PC-3 (cell line): ENCODE results near the gene RGS7.
"Not testable (repeated sequence)": the region's sequence is repeated elsewhere in the genome, so short reads cannot be mapped to it uniquely, and the experiment has no call there.

Source experiments
- EZH2 ChIP-seq: fragments of 300-600 bp; sonication (generic); IDR thresholded peaks from one replicate; pipeline ENCODE4 v1.6.1; 2017; ENCODE audit warnings: antibody characterized with exemption, mild to moderate bottlenecking, low read length; ENCODE audit not compliant: unreplicated experiment
- EZH2phosphoT487 ChIP-seq: fragments of 300-600 bp; sonication (generic); IDR thresholded peaks from 2 replicates; pipeline ENCODE4 v1.6.1; 2018; ENCODE audit warnings: mild to moderate bottlenecking, antibody characterized with exemption, low read length, borderline replicate concordance
- TF ChIP-seq, protein P1 (sequence below): fragments of 300-600 bp; sonication (generic); conservative IDR thresholded peaks from 2 replicates; pipeline ENCODE4 v1.5.1; 2017; ENCODE audit warnings: antibody characterized with exemption, low read depth, mild to moderate bottlenecking, low read length

DNA sequence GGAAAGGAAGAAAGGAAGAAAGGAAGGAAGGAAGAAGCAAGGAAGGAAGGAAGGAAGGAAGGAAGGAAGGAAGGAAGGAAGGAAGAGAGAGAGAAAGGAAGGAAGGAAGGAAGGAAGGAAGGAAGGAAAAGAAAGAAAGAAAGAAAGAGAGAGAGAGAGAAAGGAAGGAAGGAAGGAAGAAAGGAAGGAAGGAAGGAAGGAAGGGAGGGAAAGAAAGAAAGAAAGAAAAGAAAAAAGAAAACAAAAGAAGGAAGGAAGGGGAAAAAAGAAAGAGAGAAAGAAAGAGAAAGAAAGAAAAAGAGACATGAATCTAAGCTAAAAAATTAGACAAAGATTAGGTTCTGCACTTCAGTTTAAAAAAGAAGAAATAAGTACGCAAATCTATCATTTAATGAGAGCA is 136.1 kb downstream of the RGS7 start:
- TF ChIP-seq EZH2, EZH2phosphoT487: not testable (repeated sequence)
- TF ChIP-seq, protein P1, sequence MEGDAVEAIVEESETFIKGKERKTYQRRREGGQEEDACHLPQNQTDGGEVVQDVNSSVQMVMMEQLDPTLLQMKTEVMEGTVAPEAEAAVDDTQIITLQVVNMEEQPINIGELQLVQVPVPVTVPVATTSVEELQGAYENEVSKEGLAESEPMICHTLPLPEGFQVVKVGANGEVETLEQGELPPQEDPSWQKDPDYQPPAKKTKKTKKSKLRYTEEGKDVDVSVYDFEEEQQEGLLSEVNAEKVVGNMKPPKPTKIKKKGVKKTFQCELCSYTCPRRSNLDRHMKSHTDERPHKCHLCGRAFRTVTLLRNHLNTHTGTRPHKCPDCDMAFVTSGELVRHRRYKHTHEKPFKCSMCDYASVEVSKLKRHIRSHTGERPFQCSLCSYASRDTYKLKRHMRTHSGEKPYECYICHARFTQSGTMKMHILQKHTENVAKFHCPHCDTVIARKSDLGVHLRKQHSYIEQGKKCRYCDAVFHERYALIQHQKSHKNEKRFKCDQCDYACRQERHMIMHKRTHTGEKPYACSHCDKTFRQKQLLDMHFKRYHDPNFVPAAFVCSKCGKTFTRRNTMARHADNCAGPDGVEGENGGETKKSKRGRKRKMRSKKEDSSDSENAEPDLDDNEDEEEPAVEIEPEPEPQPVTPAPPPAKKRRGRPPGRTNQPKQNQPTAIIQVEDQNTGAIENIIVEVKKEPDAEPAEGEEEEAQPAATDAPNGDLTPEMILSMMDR = not testable (repeated sequence)
